Left ventricle myocardium inferior (tissue), 1 donor: ENCODE results near the gene OR4K13. TPM values are rescaled to one million over a fixed set of nuclear protein-coding genes. Genes with fewer than 3 reads are reported as not detected.

Experiments used
- DNase-seq: peaks from one replicate; pipeline ENCODE4 v3.0.0-alpha.2; 2020
- H3K27ac ChIP-seq: fragments of 200-600 bp; replicated peaks from 2 replicates; pipeline ENCODE4 v1.8.0; 2021
- H3K27me3 ChIP-seq: fragments of 200-600 bp; 2 replicates; pipeline ENCODE4 v1.8.0; 2021; ENCODE audit warnings: low read depth
- H3K36me3 ChIP-seq: fragments of 200-600 bp; 2 replicates; pipeline ENCODE4 v1.8.0; 2021
- H3K4me1 ChIP-seq: fragments of 200-600 bp; 2 replicates; pipeline ENCODE4 v1.8.0; 2021
- H3K4me3 ChIP-seq: fragments of 200-600 bp; 2 replicates; pipeline ENCODE4 v1.8.0; 2021; ENCODE audit warnings: mild to moderate bottlenecking, moderate library complexity
- H3K9me3 ChIP-seq: fragments of 200-600 bp; replicated peaks from 2 replicates; pipeline ENCODE4 v1.8.0; 2021
- CTCF ChIP-seq: fragments of 200-600 bp; IDR thresholded peaks from 2 replicates; pipeline ENCODE4 v1.8.0; 2021; ENCODE audit warnings: antibody characterized with exemption, mild to moderate bottlenecking, borderline replicate concordance
- intact Hi-C: fragments of 100-400 bp; cut with micrococcal nuclease; formaldehyde crosslinking; loops from one replicate; pipeline ENCODE4 v1.11.0; 2022
- long read RNA-seq: library from polyadenylated mRNA; unstranded; transcript quantifications from one replicate; pipeline ENCODE4 v2.0.0, GENCODE V29; 2021
- total RNA-seq: library from RNA; stranded (reverse); fragmentation: NEBNext Ultra II Directional; extraction: Animal tissue kit (Norgen Biotek cat#: 25700); gene quantifications from one replicate; pipeline ENCODE4 v1.2.1, GENCODE V29; 2021
- donor health status: DM: no; HTN: yes; CAD: no; lungs with severe emphysema.

Gene OR4K13, protein sequence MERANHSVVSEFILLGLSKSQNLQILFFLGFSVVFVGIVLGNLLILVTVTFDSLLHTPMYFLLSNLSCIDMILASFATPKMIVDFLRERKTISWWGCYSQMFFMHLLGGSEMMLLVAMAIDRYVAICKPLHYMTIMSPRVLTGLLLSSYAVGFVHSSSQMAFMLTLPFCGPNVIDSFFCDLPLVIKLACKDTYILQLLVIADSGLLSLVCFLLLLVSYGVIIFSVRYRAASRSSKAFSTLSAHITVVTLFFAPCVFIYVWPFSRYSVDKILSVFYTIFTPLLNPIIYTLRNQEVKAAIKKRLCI
- total RNA-seq: not detected
- long read RNA-seq: 0 reads

DNA sequence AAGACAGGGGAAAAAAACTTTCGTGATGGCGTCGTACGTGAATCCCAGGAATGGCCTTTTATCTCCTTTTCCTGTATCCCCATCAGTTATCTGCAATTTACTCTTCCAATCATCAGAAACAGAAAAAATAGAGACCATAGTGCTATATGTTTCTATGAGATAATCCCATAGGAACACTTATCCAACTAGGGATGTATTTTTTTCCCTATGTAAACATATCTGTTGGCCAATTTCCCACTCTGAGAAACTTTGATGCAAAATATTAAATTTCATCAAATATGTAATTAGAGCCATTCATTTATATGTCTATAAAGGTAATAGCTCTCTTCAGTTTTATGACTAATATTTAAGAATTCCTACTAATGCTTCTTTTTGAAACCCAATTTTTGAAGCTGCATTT is at the start of gene OR4K13:
OR4K13 (minus strand) TSS at position 101 of the 400 bp plus-strand sequence. CDS start 1,280 bp downstream, outside the sequence.
- no peak for TF ChIP-seq CTCF
- intact Hi-C loops: no loop called here
- DNase-seq: no peak
- no peaks in the 10 kb centered on the region for H3K4me1 ChIP-seq
- no peak within 1 kb of the TSS for H3K27ac ChIP-seq
- H3K4me3 ChIP-seq: no peak within 1 kb of the TSS
- H3K27me3 ChIP-seq: no peaks in the 10 kb centered on the region
- peaks cover 8% of the 10 kb centered on the region for H3K9me3 ChIP-seq
- no peaks in the 10 kb centered on the region for H3K36me3 ChIP-seq

GRCh38 chr14:20059745-20060144 is 23.9 kb upstream of the OR4K13 start, which contains the start of gene OR4L1:
Gene OR4L1, plus strand, starts transcription at chr14:20060045. Its CDS starts 0 bp downstream, at chr14:20060045.
- Histone ChIP-seq H3K27me3 (no peaks in the 10 kb centered on the region), H3K4me3 (no peak within 1 kb of the TSS), H3K9me3 (peaks cover 2% of the 10 kb centered on the region), H3K36me3 (no peaks in the 10 kb centered on the region), H3K4me1 (no peaks in the 10 kb centered on the region), H3K27ac (no peak within 1 kb of the TSS)
- intact Hi-C loops: no loop called here
- TF ChIP-seq CTCF: no peak
- DNase-seq: no peak

DNA sequence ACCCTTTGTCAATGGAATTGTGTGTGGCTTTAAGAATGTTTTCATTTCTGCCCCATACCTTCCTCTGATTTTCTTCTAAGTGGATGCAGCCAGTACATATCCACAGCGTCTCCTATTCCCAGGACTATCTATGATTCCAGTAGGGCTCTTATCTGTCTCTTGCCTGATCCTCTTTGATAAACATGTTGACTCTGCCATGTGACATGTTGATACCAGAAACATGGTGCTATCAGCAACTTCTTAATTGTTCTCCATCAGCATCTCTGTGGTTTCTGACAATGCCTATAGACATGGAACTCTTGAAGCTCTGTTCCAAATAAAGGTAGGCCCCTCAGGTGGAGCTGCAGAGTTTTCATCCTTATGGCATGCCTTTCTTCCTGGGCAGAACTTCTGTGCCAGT is 12.4 kb upstream of the OR4K13 start:
- no peaks in the 10 kb centered on the region for H3K9me3 ChIP-seq
- H3K27me3 ChIP-seq: no peaks in the 10 kb centered on the region
- no peak for DNase-seq
- H3K4me3 ChIP-seq: no peak overlapping the region
- no peak for TF ChIP-seq CTCF
- H3K27ac ChIP-seq: no peak overlapping the region
- no peaks in the 10 kb centered on the region for H3K4me1 ChIP-seq
- intact Hi-C loops: no loop called here
- no peaks in the 10 kb centered on the region for H3K36me3 ChIP-seq

DNA sequence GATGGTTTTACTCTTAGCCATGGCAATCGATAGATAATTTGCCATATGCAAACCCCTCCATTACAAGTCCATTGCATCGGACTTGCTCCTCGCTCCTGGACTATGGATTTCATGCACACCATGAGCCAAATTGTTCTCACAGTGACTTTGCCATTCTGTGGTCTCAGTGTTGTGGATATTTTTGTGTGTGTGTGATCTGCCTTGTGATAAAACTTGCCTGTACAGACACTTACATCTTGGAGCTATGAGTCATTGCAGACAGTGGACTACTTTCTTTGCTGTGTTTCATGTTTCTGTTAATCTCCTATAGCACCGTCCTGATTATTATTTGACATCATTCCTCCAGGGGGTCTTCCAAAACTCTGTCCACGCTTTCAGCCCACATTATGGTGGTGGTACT is 8.4 kb upstream of the OR4K13 start:
- Histone ChIP-seq H3K4me1 (no peaks in the 10 kb centered on the region), H3K36me3 (no peaks in the 10 kb centered on the region), H3K27ac (no peak overlapping the region), H3K4me3 (no peak overlapping the region), H3K9me3 (peaks cover 6% of the 10 kb centered on the region), H3K27me3 (no peaks in the 10 kb centered on the region)
- no peak for TF ChIP-seq CTCF
- DNase-seq: no peak
- intact Hi-C loops: no loop called here

GRCh38 chr14:20035449-20035848 is 389 bp downstream of the OR4K13 start:
- H3K27me3 ChIP-seq: no peaks in the 10 kb centered on the region
- no peaks in the 10 kb centered on the region for H3K36me3 ChIP-seq
- H3K4me1 ChIP-seq: no peaks in the 10 kb centered on the region
- H3K27ac ChIP-seq: no peak overlapping the region
- no peak for DNase-seq
- intact Hi-C loops: no loop called here
- H3K4me3 ChIP-seq: no peak overlapping the region
- H3K9me3 ChIP-seq: peaks cover 8% of the 10 kb centered on the region
- TF ChIP-seq CTCF: no peak
